ENCODE measurements around the gene ARPP19.
"Not testable (repeated sequence)": the region's sequence is repeated elsewhere in the genome, so short reads cannot be mapped to it uniquely, and the experiment has no call there.

ARPP19 gene

DNA sequence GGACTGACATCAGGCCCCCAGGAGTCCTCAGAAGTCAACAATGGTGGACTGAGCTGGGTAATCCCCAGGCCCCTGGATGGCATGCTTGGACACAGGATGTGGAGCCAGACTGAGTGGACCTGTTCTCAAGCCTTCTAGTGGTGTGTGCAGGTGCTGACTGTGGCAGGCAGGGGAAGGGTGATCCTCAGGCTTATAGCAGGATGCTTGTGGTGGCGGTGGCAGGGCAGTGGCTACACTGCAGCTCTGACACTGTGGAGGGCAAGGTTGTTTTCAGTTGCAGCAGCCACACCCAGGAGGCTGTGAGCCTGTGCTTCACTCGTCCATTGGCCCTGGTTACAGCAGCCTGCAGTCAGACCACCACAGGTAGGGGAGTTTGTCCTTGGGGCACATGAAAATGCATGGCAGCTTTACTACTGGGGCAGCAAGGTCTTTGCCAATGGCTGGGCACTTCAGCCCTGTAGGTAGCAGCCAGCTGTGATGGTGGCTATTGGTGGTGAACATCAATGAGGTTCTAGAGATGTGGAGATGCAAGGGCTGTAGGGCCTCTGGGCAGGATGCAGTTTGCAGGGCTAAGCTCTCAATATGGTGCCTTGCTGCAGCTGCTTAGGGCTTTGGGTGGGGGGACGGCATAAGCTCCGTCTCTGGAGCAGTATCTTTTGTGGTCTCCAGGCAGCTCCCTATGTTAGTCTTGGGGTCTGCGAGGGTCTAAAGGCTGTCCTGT is 22.6 kb downstream of the ARPP19 start:
- DNase-seq: no peak

DNA sequence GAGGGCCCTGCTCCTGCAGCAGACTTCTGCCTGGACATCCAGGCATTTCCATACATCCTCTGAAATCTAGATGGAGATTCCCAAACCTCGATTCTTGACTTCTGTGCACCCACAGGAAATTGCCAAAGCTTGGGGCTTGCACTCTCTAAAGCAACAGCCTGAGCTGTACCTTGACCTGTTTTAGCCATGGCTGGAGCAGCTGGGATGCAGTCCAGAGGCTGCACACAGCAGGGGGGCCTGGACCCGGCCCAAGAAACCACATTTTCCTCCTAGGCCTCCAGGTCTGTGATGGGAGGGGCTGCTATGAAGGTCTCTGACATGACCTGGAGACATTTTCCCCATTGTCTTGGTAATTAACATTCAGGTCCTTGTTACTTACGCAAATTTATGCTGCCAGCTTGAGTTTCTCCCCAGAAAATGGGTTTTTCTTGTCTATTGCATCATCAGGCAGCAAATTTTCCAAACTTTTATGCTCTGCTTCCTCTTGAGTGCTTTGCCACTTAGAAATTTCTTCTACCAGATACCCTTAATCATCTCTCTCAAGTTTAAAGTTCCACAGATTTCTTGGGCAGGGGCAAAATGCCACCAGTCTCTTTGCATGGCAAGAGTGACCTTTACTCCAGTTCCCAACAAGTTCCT is 28.3 kb downstream of the ARPP19 start:
- no peak for DNase-seq

DNA sequence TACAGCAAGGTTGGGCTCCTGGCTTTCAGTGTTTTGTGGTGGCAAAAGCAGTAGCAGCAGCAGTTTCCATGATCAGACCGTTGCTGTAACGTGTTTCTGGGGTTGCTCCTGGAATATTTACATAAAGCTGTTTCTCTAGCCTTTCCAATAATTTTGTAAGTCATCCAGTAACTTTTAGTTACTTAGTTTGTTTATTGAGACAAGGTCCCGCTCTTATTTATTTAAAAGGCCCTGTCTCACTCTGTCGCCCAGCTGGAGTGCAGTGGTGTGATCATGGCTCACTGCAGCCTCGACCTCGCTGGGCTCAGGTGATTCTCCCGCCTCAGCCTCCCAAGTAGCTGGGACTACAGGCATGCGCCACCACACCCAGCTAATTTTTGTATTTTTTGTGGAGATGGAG is 31.4 kb downstream of the ARPP19 start:
- DNase-seq: no peak

DNA sequence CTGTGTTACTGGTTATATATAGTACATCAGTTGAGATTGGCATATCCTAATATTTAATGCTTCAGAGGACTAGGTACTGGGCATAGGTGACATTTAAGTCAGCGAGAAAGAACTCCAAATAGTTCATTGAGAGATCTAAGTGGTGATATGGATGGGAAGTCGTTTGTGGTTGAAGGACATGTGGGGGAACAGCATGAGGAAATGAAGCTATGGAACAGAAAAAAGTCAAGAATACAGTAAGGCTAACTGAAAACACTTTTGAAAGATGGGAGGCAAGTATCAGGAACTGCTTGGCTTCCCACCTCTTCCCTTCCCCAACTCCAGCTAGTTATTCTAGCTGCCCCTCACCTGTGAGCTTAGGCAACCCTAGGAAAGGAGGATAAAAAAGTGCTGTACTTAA is 36.4 kb downstream of the ARPP19 start:
- no peak for DNase-seq

DNA sequence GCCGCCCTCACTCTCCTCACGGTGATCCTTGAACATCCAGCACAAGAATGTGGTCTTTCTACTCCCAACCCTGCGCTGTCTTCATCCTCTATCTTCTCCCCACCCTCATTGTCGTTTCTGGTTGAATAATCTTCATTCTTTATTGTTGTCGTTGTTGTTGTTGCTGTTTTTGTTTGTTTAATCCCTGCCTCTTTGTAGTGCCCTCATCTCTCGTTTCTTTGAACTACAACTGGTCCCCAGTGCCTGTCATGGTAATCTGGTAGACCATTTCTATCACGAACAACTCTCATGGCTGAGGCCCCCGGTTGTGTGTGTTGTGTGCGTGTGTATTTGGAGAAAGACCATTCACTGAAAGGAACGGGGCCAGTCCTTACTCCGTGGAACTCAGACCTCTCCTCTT is 38.9 kb downstream of the ARPP19 start:
- no peak for DNase-seq

DNA sequence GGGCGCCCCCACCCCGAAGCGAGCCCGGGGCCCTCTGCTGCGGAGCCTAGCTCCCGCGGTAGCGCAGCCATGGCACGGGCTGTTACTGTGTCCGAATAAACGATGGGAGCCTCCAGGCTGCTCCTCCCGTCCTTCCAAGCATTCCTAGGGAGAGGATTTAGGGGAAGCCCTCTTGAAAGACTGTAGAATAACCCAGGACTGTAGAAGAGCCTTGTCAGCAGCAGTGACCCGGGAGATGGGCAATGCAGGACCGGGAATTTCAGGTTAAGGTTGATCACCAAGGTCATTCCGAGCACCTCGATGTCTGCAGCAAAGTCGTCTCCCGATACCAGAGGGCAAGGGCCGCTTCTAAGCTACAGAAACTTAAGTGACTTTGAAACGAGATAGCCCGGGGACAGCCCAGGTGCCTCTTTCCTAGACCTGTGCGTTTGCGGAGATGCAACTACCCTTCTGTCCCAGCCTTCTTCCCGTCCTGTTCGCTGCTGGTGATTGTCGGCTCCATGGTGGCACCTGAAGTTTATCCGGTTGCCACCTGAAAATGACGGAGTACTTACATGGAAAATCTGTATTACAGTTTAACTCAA is 39.4 kb downstream of the ARPP19 start:
- DNase-seq: peak in 1 of 4 experiments; percentile 19

DNA sequence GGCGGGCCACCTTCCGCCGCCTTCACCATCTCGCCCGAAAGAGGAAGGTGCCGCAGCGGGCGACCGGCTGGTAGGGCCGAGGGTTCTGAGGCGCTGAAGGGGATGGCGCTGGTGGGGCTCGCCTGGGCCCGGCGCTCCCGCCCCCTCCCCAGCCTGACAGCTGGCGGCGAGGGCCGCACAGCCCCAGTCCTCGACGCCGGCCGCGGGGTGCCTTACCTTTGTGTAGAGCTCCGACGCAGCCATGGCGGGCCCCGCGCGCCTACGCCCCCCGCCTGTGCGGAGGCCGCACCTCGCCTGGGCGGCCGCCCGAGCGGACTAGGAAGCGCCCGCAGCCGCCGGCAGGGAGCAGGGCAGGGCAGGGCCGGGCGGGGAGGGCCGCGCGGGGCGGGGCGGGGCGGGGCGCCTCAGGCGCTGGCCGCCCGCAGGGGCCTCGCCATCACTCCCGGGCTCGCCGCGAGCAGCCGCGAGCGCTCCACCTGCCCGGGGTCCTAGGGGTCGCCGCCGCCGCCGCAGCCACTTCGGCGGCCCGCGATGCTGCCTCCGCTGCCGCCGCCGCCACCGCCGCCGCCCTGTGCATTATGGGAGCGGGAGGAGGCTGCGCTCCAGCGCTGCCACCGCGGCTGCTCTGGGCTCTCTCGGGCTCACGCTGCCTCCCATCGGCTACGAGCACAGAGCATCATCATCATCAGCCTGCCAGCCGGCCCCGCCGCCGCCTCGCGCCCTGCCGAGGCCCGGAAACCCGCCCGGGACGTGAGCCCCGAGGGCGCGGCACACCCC is 40.1 kb downstream of the ARPP19 start, which contains the start of gene MYO5A:
TSS of gene MYO5A (minus strand) at position 317 of the 777 bp plus-strand sequence. CDS start at position 243, 74 bp downstream.
- DNase-seq: peak; percentile 28 to 68 (median 46)

DNA sequence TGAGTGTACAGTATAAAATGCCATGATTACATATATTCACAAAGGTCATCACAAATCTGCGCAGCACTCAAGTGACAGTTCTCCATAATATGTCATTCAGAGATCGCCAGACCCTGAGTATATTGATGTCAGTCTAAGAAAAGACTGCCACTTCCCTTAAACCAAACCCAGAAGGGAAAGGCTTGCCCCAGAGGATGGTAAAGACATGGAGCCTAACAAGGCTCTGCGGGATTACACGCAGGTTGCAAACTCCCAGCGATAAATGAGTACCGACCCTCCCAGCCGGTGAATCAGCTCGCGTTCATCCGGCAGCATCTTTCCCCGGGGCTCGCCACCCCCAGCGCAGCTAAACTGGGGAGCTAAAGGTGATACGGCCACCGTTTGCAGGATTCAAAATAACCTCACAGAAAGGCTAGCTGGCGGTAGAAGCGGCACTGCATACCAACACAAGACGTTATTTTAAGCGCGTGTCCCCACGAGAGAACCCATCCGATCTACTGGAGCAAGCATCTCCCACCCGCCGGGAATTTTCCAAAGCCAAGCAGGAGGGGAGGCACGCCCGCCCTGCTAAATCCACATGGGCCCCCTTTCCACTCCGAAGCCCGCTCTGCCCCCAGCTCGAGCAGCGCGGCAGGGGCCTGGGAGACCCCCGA is 40.8 kb downstream of the ARPP19 start:
- peak in 3 of 4 experiments; percentile 7 to 26 (median 22) for DNase-seq

DNA sequence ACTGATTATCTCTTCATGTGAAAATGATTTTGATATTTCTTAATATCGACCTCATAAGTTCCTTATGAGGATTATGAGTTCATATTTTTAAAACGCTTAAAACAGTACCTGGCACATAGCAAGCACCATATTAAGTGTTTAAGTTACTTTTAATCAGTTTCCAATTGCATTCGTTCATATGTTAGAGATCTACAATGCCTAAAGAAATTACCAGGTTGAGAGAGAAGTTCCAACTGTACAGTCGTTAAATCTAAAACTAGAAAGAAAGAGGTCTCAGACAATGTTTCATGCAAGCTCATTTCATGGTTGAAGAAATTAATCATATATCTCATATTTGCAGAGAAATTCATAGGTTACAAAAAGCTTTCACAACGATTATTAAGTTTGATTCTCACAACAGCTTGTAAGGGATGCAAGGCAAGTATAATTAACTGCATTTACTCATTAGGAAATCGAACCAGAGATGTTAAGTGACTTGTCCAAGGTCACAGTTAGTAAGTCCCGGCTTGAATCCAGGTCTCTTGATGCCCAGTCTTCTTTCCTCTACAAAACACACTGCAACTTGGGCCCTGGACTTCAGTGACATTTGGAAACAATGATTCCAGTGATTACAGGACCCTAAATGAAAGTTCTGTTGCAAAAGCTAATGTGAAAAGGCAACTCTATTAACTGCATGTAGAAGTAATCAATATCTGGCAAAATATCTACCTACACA is 41.5 kb downstream of the ARPP19 start:
- DNase-seq: no peak

DNA sequence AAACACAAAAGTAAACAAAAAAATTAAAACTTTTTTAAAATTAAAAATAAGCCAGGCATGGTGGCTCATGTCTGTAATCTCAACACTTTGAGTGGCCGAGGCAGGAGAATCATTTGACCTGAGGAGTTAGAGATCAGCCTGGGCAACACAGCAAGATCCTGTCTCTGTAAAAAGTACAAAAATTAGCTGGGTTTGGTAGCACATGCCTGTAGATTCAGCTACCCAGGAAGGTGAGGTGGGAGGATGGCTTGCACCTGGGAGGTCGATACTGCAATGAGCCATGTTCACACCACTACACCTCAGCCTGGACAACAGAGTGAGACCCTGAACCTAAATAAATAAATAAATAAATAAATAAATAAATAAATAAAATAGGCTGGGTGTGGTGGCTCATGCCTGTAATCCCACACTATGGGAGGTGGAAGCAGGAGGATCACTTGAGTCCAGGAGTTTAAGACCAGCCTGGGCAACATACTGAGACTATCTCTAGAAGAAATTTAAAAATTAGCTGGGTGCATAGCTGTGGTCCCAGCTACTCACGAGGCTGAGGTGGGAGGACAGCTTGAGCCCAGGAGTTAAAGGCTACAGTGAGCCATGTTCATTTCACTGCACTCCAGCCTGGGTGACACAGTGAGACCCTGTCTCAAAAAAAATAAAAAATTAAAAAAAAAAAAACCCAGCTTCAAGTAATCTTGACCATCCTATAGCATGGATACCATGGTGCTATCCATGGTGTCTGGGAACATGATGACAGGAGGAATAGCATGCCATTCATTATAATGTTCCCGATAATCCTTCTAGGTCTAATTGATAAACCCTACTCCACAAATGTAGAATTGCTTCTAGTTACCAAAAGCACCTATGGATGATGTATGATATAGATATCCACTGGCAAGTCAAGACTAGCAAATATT is 44.4 kb downstream of the ARPP19 start:
- DNase-seq: no peak

DNA sequence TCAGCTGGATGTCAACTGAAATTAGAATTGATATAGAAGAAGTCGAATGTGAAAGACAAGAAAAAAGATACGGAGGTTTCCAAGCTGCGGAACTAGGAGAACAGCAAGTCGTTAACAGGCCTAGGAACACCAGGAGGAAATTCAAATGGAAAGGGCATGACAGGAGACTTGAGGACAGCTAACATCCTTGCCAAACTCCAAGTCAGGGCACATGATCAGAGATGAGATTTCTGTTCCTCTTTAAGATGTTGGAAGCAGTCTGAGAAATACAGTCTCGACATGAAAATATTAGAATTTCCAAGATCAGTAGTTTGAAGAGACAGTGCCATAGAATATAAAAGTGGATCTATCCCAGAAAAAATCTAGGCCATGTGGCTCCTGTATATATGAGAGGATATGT is 45.2 kb downstream of the ARPP19 start:
- DNase-seq: no peak

DNA sequence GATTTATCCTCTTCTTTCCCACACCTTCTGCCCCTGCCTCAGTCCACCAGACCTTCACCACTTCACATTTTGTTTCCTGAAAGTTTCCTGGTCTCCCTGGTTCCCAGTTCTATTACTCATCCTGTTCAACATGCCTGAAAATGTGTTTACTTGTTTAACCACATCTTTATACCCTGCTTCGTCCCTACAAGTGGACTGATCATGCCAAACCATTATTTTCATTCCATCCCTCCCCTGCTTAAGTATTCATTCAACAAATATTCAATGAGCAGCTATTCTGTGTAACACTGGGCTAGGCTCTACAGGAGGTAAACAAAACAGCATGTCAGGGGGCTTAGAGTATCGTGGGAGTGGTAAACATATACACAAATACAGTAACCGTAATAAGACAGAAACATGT is 45.6 kb downstream of the ARPP19 start:
- DNase-seq: no peak

DNA sequence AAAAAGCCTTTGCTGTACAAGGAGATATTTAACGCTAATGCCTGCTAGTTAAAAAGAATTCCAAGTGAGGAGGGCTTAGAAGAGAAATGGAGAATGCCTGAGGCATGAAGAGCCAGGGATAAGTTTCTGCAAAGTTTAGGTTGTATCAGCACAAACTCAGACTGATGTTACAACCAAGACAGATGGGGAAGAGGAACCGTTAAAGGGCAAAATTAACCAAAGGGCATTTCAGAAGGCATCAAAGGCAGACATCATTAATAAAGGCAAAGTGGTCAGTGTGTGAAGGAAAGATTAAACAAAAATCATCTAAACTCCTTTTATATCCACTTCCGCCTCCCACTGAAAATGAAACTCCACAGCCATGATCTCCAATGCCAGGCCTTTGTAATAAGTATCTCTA is 47.1 kb downstream of the ARPP19 start:
- no peak for DNase-seq

DNA sequence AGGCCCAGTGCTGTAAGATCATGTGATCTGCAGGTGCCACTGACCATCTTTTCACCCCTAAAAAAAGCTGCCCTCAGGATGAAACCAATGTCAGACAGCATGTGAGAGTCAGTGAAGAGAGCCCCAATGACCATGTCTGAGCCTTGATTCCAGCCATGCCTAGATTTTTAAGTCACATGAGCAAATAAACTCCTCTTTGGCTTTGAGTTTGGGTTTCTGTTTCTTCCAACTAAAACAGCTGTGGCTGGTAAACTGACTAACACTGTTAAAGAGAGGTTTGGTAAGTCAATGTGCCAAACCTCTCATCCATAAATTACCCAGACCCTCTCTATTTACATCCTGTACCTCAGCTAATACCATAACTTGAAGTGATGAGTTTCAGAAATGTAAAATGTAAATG is 48.4 kb downstream of the ARPP19 start:
- no peak for DNase-seq

DNA sequence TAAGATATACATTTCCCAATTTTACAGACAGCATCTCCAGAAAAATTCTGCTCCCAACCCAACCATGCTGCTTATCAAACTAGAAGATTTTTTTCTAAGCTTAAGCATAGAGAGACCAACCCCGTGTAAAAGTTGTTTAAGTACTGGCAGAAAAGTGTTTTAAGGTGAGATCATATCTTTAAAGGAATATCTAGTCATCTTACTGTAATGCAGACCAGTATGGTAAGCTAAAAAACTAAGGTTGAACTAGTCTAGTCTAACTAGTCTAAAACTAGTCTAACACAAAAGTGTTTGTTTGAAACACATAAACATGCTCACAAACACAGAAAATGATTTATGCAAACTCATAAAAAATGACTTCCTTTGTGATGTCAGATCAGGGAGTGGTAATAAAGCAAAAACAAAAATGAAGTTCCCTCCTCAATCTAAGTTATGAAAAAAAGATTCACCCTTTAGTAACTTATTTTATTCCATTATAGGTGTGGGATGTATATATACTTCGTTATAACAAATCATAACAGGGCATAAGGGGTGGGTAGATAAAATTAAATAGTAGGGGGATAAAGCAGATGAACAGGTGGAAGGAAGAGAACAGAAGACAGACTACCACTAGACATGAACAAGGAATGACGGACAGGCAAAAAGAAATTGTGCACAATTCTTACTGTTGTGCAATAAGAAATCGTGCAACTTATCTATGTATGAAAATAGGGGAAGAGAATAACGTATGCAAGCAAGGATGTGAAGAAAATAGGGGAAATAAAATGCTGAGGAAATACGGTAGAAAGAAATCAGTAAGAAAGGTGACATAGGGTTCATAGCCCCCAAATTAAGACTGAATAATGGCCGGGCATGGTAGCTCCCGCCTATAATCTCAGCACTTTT is 50.1 kb downstream of the ARPP19 start:
- DNase-seq: no peak

DNA sequence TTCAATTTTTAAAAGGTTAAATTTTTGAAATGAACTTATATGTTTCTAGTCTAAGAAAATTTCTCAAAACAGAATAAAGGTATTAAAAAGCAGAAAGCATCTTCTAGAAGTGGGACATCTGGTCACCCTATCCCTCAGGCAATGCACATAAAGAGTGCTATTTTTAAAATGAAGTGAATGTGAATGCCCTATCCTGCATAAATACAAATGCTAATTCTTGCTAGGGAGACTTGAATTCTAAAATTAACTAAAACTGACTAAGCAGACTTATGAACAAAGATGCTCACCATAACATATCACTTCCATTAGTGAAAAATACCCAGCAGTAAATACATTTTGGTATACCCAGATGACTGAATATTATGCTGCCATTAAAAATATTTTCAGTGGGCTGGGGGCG is 51.8 kb downstream of the ARPP19 start:
- DNase-seq: no peak

DNA sequence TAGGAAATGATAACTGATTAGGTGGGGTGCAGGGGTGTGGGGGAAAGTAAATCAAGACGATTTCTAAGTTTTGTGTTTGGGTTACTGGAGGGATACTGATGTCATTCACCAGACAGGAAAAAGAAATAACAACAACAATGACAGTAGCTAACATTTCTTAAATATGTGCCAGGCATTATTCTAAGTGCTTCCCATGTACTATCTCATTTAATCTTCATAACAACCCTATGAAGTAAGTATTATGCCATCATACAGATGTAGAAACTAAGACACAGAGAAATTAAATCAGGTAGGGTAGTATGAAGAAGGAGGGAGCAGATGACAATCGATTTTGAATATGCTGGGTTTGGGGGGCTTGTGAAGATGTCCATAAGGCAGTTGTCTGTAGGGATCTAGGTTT is 53.5 kb downstream of the ARPP19 start:
- DNase-seq: no peak

DNA sequence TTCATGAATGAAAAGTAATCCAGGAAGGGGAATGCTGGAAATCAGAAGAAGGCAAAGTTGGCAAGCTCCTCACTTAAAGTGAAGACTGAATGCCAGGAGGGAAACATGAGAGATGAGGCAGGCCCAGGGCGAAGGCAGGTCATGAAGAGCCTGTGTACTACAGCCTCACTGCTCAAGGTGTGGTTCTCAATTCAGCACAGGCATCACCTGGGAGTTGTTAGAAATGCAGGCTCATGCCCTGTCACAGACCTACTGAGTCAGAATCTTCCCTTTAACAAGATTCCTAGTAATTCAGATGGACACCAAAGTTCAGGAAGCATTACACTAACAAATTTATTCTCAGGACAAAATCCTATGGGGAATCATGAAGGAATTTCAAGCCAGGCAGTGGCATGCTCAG is 54.3 kb downstream of the ARPP19 start:
- no peak for DNase-seq

DNA sequence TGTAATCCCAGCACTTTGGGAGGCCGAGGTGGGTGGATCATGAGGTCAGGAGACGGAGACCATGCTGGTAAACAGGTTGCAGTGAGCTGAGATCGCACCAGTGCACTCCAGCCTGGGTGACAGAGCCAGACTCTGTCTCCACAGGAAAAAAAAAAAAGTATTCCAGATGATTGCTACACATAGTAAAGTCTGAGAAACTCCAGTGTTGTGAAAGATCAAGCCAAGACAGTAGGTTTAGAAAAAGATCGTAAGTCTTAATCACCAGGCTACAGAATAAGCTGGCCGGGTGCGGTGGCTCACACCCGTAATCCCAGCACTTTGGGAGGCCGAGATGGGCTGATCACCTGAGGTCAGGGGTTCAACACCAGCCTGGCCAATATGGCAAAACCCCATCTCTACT is 56.0 kb downstream of the ARPP19 start:
- not testable (repeated sequence) for DNase-seq

DNA sequence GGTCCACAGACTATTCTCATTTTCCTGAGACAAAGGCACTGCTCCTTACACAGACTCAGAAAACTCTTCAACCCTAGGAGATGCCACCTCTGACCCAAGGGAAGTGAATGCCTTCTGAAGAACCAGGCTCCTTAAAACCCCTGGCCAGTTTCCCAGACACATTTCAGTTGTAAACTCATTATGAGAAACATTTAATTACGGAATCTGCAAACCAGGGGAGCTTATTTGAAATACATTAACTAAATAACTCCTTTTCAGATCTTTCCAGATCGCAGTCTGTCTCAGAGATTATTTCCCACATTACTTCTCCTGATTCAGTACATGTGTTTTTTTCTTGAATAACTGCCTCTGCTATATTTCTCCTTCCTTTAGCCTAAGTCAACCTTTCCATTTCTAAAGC is 57.7 kb downstream of the ARPP19 start:
- DNase-seq: no peak

Measured in activated naive CD4-positive, alpha-beta T cell (primary cell).